Measurements from ENCODE around the gene COPRS.
A peak's percentile ranks its signal among the peaks of the same experiment; 100 is the strongest.
"Not testable (repeated sequence)": the region's sequence is repeated elsewhere in the genome, so short reads cannot be mapped to it uniquely, and the experiment has no call there.

Gene COPRS

GRCh38 chr17:31843070-31843745 is 15.8 kb downstream of the COPRS start:
- no peak for DNase-seq

GRCh38 chr17:31842195-31843069 is 16.6 kb downstream of the COPRS start:
- peak; percentile 24 to 38 (median 32) for DNase-seq

- DNase-seq: no peak
Observed at GRCh38 chr17:31841850-31842194, 17.2 kb downstream of the COPRS start.

DNA sequence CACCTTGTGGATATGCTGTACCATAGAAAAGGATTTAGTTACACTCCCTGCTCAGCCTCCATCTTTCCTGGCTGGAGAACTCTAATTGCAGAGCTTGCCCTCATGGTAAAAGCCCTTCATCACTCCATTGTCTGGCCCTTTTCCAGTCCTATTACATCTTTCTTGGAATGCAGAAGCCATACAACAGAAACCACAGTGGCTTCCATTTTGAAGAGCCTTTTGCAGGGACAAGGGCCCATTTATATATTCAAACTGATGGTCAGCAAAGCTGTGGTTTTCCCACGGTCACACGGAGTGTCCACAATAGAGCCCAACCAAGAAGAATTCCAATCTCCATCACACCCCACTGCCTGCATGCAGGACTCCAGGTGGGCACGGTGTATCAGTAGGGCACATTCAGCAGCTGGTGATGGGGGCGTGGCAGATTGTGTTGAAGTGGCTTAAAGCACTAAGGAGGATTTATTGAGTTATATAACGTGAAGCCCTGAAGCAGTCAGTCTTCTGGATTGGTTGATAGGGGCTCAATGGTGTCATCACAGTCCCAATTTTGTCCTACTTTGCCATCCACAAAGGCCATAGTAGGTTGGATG is 20.3 kb downstream of the COPRS start:
- no peak for DNase-seq

DNA sequence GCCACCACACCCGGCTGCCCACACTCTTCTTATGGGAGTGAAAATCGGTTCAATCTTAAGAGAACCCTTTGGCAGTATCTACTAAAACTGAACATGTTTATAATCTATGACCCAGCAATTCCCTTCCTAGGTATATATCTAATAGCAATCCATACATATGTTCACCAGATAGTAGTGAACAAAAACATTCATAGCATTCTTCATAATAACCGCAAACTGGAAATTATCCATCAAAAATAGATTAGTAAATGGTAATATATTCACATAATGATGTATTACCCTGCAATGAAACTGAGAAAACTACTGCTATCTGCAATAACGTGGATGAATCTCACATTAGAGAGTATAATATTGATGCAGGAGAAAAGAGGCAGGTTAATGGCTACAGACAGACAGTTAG is 23.1 kb downstream of the COPRS start:
- no peak for DNase-seq

DNA sequence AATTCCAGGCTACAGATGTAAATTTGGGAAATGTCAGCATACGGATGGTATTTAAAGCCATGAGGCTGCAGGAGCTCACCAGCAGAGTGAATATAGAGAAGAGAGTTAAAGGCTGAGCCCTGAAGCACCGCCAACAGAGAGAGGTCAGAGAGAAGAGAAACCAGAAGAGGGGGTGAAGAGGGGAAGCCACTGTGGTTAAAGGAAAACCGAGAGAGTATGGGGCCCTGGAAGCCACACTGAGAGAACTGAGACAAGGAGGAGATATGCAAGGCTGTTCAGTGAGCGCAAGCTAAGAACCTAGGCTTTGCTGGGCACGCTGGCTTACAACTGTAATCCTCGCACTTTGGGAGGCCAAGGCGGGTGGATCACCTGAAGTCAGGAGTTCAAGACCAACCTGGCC is 24.6 kb downstream of the COPRS start:
- DNase-seq: no peak

GRCh38 chr17:31832746-31833145 is 26.3 kb downstream of the COPRS start:
- DNase-seq: no peak

GRCh38 chr17:31830971-31831858 is 27.8 kb downstream of the COPRS start:
- DNase-seq: no peak

- DNase-seq: no peak
Observed at GRCh38 chr17:31829649-31830048, 29.4 kb downstream of the COPRS start.

GRCh38 chr17:31828955-31829354 is 30.1 kb downstream of the COPRS start:
- DNase-seq: not testable (repeated sequence)

DNA sequence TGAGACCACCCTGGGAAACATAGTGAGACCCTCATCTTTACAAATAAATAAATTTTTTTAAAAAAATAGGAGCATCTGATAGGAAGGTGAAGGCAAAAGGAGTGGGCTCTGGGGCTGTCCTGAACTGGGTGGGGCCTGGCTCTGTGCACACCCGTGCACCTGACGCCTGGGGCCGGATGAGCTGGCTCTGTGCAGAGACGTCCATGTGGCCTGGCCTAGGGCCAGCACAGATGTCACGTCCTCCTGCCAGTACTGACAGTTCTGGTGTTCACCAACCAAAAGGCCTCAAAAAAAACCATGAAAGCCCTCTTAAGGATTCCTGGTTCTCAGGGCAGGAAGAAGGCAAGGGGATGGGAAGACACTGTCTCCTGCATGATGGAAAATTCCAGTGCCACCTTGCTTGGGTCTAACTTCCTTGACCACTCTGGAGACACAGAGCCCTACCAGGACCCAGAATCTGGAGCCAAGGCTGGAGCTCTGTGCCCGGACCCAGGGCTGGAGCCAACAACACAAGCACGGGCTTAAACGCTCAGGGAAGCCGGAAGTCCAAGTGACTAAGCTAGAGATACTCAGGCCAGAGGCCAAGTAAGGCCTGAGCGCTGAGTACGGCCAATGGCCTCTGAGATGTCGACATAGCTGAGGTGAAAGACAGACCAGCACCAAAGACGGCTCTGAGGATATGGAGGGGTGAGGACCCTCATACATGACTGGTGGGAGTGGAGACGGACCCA is 32.9 kb downstream of the COPRS start:
- DNase-seq: no peak

DNA sequence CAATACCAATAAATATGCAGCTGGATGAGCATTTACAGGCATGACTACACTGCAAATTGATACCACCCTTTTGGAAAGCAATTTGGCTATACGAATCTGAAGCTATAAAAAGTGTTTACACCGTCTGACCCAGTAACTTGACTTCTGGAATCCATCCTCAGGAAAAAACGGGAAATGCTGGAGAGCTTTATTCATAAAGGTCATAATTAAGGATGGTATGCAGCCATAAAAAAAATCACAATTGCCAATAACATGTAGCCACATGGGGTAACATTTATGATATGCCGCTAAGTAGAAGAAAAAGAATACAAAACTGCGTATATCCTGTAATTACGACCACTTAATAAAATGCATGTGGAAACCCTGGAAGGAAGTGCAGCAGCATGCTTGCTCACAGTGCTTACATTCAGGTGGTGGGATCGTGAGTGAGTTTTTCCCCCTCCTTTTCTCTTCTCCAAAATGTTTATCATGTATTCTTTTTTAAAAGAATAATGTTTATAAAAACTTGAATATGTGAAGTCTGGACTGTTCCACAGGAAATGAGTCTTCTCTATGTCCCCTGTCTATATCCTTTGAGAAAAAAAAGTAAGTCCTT is 34.2 kb downstream of the COPRS start:
- DNase-seq: no peak

GRCh38 chr17:31823014-31823413 is 36.0 kb downstream of the COPRS start:
- no peak for DNase-seq

- DNase-seq: no peak
Observed at GRCh38 chr17:31820691-31821435, 38.2 kb downstream of the COPRS start.

GRCh38 chr17:31819578-31819977 is 39.5 kb downstream of the COPRS start:
- no peak for DNase-seq

GRCh38 chr17:31818863-31819262 is 40.2 kb downstream of the COPRS start:
- not testable (repeated sequence) for DNase-seq

GRCh38 chr17:31815212-31815730 is 43.8 kb downstream of the COPRS start:
- DNase-seq: no peak

- no peak for DNase-seq
Observed at GRCh38 chr17:31811101-31811500, 47.9 kb downstream of the COPRS start.

DNA sequence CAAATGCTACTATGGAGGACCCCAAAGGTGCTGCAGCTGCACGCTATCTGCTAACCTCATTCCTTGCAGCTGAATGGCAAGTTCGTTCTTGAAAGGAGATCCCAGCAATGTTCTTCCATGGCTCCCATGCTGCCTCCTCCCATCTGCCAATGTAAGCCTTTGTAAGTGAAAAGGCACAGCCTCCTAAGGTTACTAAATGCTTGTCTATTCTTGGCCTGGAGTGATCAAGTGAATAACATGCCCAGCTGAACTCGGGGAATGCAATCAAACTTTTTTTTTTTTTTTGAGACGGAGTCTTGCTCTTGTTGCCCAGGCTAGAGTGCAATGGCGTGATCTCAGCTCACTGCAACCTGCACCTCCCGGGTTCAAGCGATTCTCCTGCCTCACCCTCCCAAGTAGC is 49.2 kb downstream of the COPRS start:
- DNase-seq: not testable (repeated sequence)

DNA sequence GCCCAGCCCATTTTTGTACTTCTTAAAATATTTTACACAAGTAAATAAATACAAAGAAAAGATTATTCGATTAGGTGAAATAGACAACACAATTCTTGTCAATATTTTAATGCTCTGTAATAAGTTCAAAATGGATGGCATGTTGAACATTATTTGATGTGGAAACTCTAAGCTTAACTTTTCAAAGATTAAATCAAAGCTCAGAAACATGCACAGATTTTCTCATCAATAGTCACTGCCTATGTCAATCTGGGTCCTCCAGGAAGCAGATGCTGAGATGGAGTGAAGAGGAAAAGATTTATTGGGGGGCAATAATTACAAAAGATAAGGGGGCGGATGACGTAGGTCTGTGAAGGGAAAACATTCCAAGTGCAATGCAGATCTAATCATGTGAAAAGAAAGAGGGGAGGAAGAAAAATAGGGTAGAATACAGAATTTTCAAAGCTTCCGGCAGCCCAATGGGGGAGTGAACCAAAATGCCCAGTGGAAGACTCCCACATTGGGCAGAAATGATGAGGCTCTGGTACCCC is 50.5 kb downstream of the COPRS start:
- no peak for DNase-seq

DNA sequence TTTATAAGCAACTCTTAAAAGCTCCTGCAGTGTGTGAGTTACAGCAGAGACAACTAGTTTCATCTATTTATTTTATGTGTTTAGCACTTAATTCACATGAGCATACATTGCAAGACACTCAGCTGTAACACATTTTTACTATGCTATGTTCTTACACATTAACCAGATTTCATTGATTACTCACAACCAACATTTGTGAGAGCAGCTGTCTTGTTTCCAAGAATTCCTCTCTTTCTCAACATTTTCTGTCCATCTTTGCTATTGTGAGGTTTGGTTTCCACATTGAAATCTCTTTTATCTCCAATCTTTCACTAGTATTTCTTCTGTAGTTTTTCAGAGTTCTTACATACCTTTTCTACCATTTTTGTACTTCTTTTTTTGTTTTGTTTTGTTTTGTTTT is 51.2 kb downstream of the COPRS start:
- DNase-seq: no peak

Data from activated CD4-positive, CD25-positive, alpha-beta regulatory T cell (primary cell).